Upper lobe of left lung (tissue), 6 donors: ENCODE data around the gene MMP14. TPM values are rescaled to one million over a fixed set of nuclear protein-coding genes. Genes with fewer than 3 reads are reported as not detected.

Source experiments
- ATAC-seq, 2 donors: fragments of 200-7000 bp; cut with Tn5 transposase; one replicate each; pipeline ENCODE4 v1.9.1; 2022; ENCODE audit warnings: mild to moderate bottlenecking in 2 of 2, moderate library complexity in 2 of 2; ENCODE audit not compliant: low FRiP score in 2 of 2
- DNase-seq, 2 donors: peaks; one replicate each; pipeline ENCODE4 v3.0.0-alpha.2; 2019 to 2020
- H3K27ac ChIP-seq, 4 donors: fragments of 200-600 bp; sonication (generic); one replicate each; pipeline ENCODE4 v1.5.1; 2016 to 2019
- H3K27me3 ChIP-seq, 4 donors: fragments of 200-600 bp; sonication (generic); one replicate each; pipeline ENCODE4 v1.5.1; 2017 to 2019
- H3K36me3 ChIP-seq, 4 donors: fragments of 200-600 bp; sonication (generic); one replicate each; pipeline ENCODE4 v1.5.1; 2016 to 2019
- H3K4me1 ChIP-seq, 4 donors: fragments of 200-600 bp; sonication (generic); one replicate each; pipeline ENCODE4 v1.5.1; 2018 to 2019
- H3K4me3 ChIP-seq, 4 donors: fragments of 200-600 bp; sonication (generic); one replicate each; pipeline ENCODE4 v1.5.1; 2017 to 2019; ENCODE audit warnings: mild to moderate bottlenecking in 2 of 4, moderate library complexity in 1 of 4
- H3K9me3 ChIP-seq, 4 donors: fragments of 200-600 bp; sonication (generic); one replicate each; pipeline ENCODE4 v1.5.1; 2018 to 2019
- EP300 ChIP-seq, 4 donors: sonication (generic); formaldehyde crosslinking; IDR thresholded peaks; one replicate each; pipeline ENCODE4 v1.5.1; 2017; ENCODE audit warnings: antibody characterized with exemption in 4 of 4, control low read depth in 2 of 4
- POLR2A ChIP-seq, 4 donors: fragments of 450-650 bp; IDR thresholded peaks; one replicate each; pipeline ENCODE4 v1.5.1; 2016 to 2017; ENCODE audit warnings: antibody characterized with exemption in 4 of 4, mild to moderate bottlenecking in 2 of 4
- POLR2AphosphoS5 ChIP-seq, 2 donors: sonication (generic); formaldehyde crosslinking; IDR thresholded peaks; one replicate each; pipeline ENCODE4 v1.5.1; 2017; ENCODE audit warnings: antibody characterized with exemption in 2 of 2
- WGBS, 2 donors: methylation state at CpG; one replicate each; pipeline ENCODE4 v1.1.5; 2017 to 2018; 5-methylcytosine and 5-hydroxymethylcytosine counted together
- total RNA-seq, 6 donors: library from RNA; depleted of rRNA in 4 of 6; stranded (reverse); fragments of >200 nt in 4 of 6; gene quantifications; one replicate each; pipeline versions ENCODE4 v1.1.0 to v1.2.1, GENCODE V29; 2016 to 2021
- TF ChIP-seq, protein P1 (sequence below), 6 experiments: fragments of 450-650 bp in 4 of 6; fragments of 200-600 bp in 2 of 6; sonication (generic) in 2 of 6; IDR thresholded peaks; one replicate each; pipeline ENCODE4 v1.5.1; 2016 to 2019; ENCODE audit warnings: antibody characterized with exemption in 6 of 6
- donor health status: DM: no; HTN: no; CAD: no; lungs with moderate emphysema.
- donor health status: DM: no; HTN: yes; CAD: no; lungs with severe emphysema.

Gene MMP14
- total RNA-seq, 6 donors from 2014 or later = 53.4 to 157 (median 104) TPM

DNA sequence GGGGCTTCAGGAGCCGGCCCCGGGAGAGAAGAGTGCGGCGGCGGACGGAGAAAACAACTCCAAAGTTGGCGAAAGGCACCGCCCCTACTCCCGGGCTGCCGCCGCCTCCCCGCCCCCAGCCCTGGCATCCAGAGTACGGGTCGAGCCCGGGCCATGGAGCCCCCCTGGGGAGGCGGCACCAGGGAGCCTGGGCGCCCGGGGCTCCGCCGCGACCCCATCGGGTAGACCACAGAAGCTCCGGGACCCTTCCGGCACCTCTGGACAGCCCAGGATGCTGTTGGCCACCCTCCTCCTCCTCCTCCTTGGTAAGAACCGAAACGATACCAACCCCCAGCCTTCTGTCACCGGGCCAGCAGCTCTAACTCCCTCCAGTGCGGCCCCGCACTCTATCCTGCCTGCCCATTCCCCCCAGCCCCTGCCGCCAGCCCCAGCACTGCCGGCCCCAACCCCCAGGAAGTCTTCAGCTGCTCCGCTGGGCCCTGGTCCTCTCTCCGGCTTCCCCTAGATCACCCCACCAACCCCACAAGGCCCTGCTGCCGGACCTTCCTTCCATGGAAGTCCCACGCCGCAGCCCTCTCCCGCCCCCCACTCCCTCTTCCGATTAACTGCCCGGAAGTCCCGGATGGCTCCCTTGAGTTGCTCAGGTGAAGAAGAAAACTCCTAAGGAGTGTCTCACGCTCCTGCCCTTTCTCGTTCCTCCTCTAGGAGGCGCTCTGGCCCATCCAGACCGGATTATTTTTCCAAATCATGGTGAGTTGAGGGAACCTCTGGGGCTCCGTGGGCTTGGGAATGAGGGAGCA, 35.8 kb downstream of the MMP14 start:
- H3K4me3 ChIP-seq = peak overlapping the region; percentile 75 to 89 (median 86)
- peaks cover 22 to 37% (median 26%) of the 10 kb centered on the region in 4 donors for H3K4me1 ChIP-seq
- H3K36me3 ChIP-seq = peaks cover 31 to 42% (median 40%) of the 10 kb centered on the region in 4 donors
- peak overlapping the region; percentile 98 to 100 (median 99) for H3K27ac ChIP-seq
- ATAC-seq = peak; percentile 86
- H3K9me3 ChIP-seq = no peaks in the 10 kb centered on the region
- no peaks in the 10 kb centered on the region for H3K27me3 ChIP-seq
- no peak for TF ChIP-seq EP300 (IDR thresholded peaks at IDR 0.05)
- TF ChIP-seq POLR2AphosphoS5 (IDR thresholded peaks at IDR 0.05) = peak in 1 of 2 donors; percentile 64
- TF ChIP-seq, protein P1, sequence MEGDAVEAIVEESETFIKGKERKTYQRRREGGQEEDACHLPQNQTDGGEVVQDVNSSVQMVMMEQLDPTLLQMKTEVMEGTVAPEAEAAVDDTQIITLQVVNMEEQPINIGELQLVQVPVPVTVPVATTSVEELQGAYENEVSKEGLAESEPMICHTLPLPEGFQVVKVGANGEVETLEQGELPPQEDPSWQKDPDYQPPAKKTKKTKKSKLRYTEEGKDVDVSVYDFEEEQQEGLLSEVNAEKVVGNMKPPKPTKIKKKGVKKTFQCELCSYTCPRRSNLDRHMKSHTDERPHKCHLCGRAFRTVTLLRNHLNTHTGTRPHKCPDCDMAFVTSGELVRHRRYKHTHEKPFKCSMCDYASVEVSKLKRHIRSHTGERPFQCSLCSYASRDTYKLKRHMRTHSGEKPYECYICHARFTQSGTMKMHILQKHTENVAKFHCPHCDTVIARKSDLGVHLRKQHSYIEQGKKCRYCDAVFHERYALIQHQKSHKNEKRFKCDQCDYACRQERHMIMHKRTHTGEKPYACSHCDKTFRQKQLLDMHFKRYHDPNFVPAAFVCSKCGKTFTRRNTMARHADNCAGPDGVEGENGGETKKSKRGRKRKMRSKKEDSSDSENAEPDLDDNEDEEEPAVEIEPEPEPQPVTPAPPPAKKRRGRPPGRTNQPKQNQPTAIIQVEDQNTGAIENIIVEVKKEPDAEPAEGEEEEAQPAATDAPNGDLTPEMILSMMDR (IDR thresholded peaks at IDR 0.05) = peak; percentile 88 to 95 (median 92)
- TF ChIP-seq POLR2A (IDR thresholded peaks at IDR 0.05) = no peak
- DNase-seq = peak in 1 of 2 donors; percentile 88
- 0 to 5% methylated on average over 11 to 25 of the region's 45 CpGs for WGBS, 2 donors

DNA sequence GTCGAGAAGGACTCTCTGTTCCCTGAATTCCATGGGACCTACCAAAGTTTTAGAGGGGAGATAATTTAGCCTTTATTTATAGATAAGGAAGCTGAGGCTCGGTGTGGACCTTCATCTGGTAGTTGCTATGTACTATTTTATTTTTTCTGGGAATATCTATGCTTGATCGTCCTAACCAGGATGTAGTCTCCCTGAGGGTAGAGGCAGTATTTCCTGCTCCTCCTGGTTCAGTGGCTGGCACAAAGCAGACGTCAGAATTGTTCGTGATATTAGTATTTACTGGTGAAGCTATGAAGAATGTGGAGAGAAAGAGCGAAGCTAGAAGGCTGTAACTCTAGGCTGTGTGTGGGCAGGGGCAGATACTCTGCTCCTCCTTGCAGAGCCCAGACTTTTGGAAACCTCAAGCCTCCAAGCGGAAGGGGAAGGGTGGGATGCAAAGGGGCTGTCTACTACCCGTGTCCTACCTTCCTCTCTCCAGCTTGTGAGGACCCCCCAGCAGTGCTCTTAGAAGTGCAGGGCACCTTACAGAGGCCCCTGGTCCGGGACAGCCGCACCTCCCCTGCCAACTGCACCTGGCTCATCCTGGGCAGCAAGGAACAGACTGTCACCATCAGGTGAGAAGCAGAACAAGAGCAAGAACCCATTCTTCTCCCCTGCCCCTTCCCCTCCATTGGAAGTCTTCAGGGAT, 36.6 kb downstream of the MMP14 start:
- DNase-seq (no peak), ATAC-seq (no peak)
- Histone ChIP-seq H3K9me3 (no peaks in the 10 kb centered on the region), H3K27ac (peak overlapping the region; percentile 98 to 100 (median 99)), H3K4me1 (peaks cover 22 to 37% (median 26%) of the 10 kb centered on the region in 4 donors), H3K4me3 (peak overlapping the region; percentile 75 to 89 (median 86)), H3K36me3 (peaks cover 38 to 49% (median 48%) of the 10 kb centered on the region in 4 donors), H3K27me3 (no peaks in the 10 kb centered on the region)
- TF ChIP-seq POLR2AphosphoS5 (IDR thresholded peaks at IDR 0.05) = no peak
- TF ChIP-seq, protein P1 (IDR thresholded peaks at IDR 0.05) = no peak
- no peak for TF ChIP-seq EP300 (IDR thresholded peaks at IDR 0.05)
- TF ChIP-seq POLR2A (IDR thresholded peaks at IDR 0.05) = no peak
- WGBS, 2 donors = 42 to 50% methylated on average over 10 of the region's 10 CpGs

- Histone ChIP-seq H3K36me3 (peaks cover 42 to 65% (median 55%) of the 10 kb centered on the region in 4 donors), H3K4me1 (peaks cover 16 to 33% (median 23%) of the 10 kb centered on the region in 4 donors), H3K27ac (no peak overlapping the region), H3K9me3 (no peaks in the 10 kb centered on the region), H3K4me3 (no peak overlapping the region), H3K27me3 (no peaks in the 10 kb centered on the region)
- ATAC-seq = no peak
- peak in 1 of 2 donors; percentile 73 for DNase-seq
- WGBS, 2 donors = 95 to 100% methylated on average over 6 to 15 of the region's 15 CpGs
- no peak for TF ChIP-seq EP300 (IDR thresholded peaks at IDR 0.05)
- TF ChIP-seq POLR2AphosphoS5 (IDR thresholded peaks at IDR 0.05) = no peak
- no peak for TF ChIP-seq POLR2A (IDR thresholded peaks at IDR 0.05)
- TF ChIP-seq, protein P1 (IDR thresholded peaks at IDR 0.05) = no peak
Measured at GRCh38 chr14:22875003-22875747, 38.8 kb downstream of the MMP14 start.

DNA sequence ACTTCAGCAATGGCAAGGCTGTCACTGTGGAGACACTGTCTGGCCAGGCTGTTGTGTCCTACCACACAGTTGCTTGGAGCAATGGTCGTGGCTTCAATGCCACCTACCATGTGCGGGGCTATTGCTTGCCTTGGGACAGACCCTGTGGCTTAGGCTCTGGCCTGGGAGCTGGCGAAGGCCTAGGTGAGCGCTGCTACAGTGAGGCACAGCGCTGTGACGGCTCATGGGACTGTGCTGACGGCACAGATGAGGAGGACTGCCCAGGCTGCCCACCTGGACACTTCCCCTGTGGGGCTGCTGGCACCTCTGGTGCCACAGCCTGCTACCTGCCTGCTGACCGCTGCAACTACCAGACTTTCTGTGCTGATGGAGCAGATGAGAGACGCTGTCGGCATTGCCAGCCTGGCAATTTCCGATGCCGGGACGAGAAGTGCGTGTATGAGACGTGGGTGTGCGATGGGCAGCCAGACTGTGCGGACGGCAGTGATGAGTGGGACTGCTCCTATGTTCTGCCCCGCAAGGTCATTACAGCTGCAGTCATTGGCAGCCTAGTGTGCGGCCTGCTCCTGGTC, 39.4 kb downstream of the MMP14 start:
- Histone ChIP-seq H3K36me3 (peaks cover 42 to 65% (median 55%) of the 10 kb centered on the region in 4 donors), H3K27me3 (no peaks in the 10 kb centered on the region), H3K4me3 (no peak overlapping the region), H3K27ac (no peak overlapping the region), H3K4me1 (peaks cover 10 to 27% (median 17%) of the 10 kb centered on the region in 4 donors), H3K9me3 (no peaks in the 10 kb centered on the region)
- WGBS, 2 donors = 98 to 100% methylated on average over 13 to 18 of the region's 20 CpGs
- TF ChIP-seq POLR2AphosphoS5 (IDR thresholded peaks at IDR 0.05) (no peak), EP300 (IDR thresholded peaks at IDR 0.05) (no peak), POLR2A (IDR thresholded peaks at IDR 0.05) (no peak)
- TF ChIP-seq, protein P1 (IDR thresholded peaks at IDR 0.05) = no peak
- ATAC-seq = no peak
- no peak for DNase-seq
